HG02943 (cell line): Measurements from ENCODE around the gene HES2.
"Not testable (repeated sequence)": the region's sequence is repeated elsewhere in the genome, so short reads cannot be mapped to it uniquely, and the experiment has no call there.

Experiments
- ATAC-seq: cut with Tn5 transposase; IDR thresholded peaks from one replicate; pipeline ENCODE4 v1.9.1; 2021; ENCODE audit warnings: mild to moderate bottlenecking, low read depth, moderate library complexity; ENCODE audit not compliant: unreplicated experiment

HES2 gene

DNA sequence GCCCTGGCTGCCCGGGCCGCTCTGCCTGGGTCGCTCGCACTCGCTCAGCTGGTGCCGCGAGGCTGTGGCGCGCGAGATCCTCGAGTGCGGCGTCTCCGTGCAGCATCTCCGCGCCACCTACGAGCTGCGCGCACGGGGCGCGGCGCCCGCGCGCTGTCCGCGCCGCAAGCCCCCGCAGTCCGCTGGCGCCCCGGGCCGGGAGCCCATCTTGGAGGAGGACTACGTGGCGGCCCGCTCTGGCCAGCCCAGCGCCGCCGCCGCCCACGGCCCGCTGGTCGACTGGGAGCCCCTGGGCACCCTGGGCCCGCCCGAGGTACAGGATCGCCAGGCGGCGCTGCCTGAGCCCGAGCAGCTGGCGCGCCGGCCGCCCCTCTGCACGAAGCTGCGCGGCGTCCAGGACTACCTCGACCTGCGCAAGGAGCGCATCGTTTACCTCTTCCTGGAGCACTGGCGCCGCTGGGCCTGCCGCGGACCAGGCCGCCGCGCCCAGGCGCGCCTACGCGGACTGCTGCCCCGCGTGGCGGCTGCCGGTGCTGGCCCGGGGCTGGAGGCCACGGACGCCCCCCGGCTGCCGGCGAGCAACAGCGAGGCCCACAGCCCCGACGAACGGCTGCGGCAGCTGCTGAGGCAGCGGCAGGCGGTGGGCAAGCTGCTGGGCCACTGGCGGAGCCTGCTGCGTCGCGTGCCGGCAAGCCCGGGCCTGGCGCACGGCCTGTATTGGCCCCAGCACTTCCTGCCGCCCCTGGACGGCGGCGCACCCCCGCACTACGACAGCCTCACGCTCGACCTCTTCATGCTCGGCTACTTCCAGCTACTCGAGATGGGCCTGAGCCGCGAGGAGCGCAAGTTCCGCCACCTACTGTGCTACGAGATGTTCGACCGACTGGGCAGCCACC lies 35.4 kb upstream of the HES2 start:
- no peak for ATAC-seq

DNA sequence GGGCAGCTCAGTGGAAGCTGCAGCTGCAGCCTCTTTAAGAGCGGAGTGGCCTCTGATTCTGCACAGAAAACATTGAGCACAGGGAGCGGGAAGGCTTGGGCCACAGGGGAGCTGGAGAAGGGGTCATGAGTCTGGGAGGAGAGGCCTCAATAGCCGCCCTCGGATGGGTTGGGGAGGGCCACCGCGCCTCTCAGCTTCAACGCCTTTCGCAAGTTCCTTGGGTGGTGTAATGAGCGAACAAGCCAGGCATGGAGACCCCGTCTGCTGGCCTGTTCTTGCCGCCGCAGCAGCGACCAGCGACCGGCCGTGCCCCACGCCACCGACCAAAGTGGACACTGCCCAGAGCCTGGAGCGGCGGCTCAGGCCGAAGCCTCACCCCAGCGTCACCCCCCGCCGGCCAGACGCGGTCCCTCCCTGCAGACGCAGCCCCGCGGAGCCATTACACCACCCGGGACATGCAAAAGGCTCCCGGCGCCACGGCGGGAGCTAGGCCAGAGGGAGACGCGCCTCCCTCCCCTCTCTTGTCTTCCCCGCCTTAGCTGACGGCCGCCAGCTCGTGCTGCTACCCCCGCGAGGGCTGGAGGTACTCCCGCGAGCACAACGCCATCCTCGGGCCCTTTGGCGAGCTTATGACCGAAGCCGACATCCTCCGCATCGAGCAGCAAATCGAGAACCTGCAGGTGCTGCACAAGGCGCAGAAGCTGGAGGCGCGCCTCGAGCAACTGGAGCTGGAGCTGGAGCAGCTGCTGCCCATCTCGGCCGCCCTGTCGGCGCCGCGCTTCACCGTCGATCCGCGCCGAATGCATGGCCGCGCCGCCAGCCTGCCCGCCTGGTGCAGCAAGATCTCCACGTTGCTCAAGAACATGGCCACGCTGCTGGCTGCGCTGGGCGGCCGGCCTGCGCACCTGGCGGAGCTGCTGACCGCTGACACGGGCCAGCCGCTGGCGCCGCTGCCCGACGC lies 34.5 kb upstream of the HES2 start:
- ATAC-seq, result not testable (repeated sequence)

DNA sequence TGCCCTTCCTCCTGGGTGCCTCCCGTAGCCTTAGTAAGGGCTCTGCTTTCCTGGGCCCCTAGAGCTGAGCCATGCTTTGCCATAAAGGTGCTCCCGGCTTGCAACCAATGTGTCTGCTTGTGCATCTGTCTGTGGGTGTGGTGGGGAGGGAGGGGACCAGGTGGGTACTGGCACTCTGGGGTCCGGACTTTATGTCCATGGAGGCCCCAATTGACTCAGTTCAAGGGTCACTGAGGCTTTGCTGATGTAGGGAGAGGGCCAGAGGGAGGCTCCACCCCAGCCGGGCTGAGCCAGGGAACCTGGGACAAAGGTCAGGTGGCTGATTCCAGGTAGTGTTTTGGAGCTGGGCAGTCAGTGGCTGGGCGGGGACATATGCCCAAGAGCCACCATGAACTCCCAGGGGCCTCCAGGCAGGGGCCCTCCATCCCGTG lies 31.2 kb upstream of the HES2 start:
- no peak for ATAC-seq

DNA sequence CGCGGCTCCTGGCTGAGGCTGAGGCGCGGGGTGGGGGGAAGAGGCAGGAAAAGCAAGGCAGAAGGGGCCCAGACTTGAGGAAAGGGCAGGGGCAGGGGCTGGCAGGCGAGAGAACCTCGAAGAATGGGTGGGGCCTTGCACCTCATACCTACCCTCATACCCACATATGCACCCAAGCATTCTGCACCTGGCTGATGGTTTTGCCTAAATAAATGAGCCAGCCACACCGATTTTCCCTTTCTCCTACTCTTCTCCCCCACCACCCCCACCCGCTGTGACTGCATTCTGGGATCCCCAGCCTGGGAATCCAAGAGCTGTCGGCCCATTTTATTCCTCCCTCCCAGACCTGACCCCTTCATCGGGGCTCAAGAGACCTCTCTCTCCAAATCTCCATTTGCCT lies 30.8 kb upstream of the HES2 start:
- not testable (repeated sequence) for ATAC-seq

DNA sequence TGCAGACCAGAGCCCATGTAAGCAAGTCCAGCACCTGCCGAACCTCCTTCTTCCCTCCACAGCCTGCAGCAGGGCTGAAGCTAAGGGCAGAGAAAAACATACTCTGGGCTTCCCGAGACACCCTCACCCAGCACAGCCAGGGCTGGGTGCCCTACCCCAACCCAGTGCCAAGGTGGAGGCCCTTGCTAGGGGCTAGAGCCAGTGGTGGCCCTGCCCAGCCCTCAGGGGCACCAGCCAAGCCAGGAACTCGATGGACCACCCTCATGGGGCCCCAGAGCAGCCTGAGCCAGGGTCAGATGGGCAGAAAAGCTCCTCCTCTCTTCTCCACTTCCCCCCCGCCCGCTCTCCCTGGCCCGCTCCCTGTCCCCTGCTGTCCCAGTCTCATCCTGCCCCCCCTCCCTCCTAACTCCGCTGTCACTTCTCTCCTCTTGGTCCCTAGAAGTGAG lies 30.3 kb upstream of the HES2 start:
- ATAC-seq, result no peak

DNA sequence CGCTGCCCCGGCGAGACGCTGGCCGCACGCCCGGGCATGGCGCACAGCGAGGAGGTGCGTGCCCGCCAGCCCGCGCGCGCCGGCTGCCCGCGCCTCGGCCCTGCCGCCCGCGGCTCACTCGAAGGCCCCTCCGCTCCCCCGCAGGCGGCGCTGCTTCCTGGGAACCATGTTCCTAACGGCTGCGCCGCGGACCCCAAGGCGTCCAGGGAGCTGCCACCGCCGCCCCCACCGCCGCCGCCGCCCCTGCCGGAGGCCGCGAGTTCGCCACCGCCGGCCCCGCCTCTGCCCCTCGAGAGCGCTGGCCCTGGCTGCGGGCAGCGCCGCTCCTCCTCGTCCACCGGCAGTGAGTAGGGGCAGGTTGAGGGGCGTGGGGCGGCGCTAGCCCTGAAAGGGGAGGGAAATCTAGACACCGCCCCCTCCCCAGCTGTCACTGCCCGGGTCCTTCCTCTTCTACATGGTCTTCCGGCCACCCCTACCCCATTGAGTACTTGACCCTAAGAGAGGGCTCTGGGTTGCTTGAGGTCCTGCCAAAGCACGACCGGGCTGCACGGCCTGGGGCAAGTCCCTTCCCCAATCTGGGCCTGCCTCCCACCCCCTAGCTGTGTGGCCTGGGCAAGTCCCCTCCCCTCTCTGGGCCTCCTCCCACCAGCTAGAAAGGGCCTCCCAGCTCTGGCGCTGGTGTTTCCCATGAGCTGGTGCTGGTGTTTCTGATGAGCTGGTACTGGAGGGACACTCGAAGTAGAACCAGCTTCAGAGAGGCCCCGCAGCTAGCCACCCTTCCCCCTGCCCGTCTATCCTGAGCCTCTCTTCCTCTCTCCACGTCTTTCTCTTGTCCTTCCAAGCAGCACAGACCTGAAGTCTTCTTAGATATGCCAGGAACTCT lies 29.3 kb upstream of the HES2 start:
- ATAC-seq, result no peak

DNA sequence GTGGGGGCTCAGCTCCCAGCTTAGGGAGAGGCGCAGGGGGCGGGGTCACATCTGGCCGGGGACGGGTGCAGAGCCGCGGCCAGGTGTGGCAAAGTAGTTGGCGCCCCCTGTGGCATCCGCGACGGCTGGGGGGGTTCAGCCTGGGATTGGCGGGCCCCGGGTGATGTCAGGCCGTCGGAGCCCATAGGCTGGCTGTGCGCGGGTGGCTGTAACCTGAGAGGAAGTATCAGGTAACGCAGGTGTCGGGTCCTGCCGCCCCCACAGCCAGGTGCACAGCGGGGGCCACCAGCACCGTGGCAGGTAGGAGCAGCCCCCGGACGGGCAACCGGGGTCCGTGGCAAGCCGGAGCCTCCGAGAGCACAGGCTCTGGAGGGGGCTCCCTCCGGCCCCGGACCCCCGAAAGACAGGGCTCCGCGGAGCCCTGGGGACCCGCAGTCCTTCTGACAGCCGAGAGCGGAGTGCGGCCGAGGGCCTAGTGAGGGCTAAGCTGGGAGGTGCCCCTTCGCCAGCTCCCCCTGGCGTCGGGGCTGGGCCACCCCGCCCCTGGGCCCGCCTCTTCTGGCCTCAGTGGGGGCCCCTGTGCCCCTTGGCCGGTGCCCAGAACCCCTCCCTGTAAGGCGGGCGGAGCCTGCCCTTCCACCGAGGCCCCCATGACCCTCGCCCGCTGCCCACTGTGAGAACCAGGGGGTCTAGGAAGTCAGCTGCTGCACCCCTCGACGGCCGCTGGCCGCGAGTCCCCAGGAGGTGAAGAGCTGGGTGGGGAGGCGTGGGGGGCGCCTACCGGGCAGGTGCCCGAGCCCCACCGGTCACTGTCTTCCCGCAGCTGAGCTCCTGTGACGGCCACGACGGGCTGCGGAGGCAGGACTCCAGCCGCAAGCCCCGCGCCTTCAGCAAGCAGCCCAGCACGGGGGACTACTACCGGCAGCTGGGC lies 28.4 kb upstream of the HES2 start:
- ATAC-seq, result no peak

DNA sequence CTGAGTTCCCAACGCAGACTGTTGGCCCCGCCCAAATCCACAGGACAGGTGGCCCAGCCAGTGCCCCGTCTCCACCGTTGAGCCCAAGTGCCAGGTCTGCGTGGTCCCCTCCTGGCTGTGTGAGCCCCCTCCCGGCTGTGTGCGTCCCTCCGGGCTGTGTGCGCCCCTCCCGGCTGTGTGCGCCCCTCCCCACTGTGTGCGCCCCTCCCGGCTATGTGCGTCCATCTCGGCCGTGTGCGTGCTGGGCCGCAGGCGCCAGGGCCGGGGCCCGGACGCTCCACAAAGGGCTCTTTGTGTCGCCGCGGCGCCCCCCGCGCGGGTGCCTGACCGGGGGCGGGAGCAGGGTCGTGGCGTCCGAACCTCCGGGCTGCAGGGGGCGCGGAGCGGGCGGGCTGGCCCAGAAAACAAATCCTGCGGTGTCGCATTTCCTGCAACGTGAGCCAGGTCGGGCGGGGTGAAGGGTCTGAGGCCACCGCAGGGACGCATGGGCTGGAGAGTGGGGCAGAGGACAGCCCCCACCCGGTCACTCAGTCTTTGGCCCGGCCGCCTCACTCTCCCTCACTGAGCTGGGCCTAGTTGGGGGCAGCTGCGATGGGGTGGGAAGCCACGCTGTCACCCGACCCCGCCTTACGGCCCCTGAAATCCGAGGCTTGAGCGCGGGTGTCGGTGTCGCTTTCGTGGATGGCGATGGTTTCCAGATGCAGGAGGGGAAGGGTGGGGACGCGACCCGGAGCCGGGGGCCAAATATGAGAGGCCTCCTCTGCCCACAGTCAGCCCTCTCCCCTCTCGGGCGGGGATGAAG lies 27.5 kb upstream of the HES2 start:
- ATAC-seq, result no peak

DNA sequence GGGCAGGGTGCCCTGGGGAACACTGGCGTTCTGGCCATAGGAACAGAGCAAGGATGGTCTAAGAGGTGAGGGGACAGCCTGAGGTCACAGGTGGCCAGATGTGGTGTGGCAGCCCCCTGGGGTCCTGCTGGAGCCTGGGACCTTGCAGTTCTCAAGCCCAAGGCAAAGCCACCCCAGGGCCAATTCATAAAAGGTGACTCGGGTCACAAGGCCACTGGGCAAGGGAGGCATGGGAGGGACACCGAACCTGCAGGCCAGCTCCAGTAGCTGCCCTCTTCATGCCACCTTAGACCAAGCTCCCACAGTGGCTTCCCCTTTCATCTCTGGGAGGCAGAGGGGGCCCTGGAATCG lies 26.9 kb upstream of the HES2 start:
- ATAC-seq, result no peak

DNA sequence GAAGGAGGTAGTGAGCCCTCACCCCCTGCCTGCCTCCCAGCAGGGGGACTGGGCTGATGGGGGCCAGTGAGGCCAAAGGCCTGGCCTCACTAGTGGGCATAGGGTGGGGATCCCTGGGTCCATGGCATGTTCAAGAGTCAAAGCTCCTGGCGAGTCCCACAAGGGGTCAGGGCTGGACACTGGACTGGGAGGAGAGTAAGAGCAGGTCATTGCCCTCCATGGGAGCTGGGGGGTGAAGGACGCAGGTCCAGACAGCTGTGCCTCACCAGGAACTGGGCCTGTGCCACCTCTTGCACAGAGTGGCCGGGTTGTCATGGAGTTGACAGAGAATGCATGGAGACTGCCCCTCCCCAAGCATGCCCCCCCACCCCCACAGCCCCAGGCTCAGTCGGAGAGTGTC lies 26.2 kb upstream of the HES2 start:
- ATAC-seq, result not testable (repeated sequence)

DNA sequence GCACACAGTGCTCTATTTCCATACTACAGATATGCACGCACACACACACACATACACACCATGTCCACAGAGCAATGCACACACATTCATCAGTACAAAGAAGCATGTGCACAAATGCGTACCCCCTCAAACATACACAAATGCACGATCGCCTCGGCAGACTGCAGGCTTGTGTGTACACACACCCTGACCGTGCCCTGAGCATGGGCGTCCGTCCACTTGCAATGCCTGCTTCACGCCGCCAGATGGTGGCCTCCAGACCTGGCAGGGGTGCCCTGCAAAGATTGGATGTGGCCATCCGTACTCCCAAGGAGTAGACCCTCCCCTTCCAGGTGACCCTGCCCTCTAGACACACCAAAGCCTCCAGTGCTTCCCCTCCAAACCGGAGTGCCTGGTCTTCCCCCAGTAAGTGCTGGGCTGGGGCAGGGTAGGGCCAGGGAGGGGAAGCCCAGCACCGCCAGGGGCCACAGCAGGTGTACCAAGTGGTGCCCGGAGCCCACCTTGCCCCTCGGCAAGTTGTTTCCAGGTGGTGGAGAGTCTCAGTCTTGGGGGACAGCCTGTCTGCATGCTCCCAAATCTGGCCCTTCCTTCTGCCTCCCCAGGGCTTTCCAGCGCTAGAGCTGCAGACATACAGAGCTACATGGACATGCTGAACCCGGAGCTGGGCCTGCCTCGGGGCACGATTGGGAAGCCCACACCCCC lies 25.5 kb upstream of the HES2 start:
- no peak for ATAC-seq

DNA sequence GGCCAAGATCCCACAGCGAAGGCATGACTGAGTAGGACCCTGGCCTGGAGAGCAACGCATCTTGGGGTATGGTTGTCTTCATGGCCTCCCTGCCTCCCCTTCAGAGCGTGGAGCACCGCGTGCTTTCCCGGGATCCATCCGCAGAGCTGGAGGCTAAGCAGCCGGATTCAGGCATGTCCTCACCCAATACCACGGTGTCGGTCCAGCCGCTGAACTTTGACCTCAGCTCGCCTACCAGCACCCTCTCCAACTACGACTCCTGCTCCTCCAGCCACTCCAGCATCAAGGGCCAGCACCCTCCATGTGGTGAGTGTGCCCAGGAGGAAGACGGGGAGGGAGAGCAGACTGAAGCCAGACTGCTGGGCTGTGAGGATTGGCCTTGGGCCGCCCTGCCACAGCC lies 24.7 kb upstream of the HES2 start:
- ATAC-seq, result no peak

DNA sequence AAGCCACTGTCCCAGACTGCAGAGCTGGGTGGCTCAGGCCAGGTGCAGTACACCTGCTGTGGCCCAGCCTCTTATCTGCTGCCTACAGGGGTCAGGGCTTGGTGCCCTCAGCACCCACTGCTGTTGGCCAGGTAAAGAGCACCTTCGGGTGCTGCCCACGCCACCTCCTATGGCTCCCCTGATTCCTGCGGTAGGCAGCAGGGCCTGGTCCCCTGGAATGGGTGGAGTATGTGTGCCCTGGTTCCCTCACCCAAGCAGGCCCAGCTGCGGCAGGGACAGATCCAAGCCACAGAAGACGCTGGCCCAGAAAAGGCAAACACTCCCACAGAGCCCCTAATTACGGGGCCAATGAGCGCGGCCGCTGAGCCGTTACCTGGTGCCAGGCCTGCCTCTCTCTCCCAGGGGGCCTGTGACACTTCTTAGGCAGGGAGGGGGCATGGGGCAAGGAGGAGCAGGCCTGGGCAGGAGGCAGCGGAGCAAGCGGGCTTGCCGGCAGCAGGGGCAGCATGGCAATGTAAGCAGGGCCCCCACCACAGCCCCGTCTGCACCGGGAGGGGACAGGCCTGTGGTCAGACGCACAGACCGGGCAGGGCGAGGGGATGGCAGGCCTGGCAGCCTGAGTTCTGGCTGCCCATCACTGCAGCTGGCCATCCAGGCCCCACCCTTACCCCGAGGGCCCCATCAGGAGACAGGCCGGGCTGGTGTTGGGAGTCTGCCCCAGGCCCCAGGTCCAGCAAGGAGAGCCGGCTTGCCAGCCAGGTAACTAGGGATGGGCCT lies 23.8 kb upstream of the HES2 start:
- ATAC-seq, result no peak

DNA sequence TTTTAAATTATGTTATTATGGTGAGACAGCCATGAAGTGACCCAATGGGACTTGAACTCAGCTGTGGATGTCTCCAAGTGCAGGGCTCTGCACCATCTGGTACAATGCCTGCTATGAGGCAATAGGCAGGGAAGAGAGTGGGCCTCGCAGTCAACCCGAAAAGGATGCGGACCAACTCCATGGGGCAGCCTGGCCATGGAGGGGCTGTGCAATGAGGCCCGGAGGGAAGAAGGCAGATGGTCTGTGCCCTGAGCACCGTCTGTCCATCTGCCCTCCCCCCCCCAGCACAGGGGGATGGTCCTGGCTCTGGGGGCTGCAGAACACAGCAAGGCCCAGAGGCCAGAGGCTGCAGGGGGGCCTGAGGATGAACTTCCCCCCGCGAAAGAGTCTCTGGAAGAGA lies 21.9 kb upstream of the HES2 start:
- no peak for ATAC-seq

DNA sequence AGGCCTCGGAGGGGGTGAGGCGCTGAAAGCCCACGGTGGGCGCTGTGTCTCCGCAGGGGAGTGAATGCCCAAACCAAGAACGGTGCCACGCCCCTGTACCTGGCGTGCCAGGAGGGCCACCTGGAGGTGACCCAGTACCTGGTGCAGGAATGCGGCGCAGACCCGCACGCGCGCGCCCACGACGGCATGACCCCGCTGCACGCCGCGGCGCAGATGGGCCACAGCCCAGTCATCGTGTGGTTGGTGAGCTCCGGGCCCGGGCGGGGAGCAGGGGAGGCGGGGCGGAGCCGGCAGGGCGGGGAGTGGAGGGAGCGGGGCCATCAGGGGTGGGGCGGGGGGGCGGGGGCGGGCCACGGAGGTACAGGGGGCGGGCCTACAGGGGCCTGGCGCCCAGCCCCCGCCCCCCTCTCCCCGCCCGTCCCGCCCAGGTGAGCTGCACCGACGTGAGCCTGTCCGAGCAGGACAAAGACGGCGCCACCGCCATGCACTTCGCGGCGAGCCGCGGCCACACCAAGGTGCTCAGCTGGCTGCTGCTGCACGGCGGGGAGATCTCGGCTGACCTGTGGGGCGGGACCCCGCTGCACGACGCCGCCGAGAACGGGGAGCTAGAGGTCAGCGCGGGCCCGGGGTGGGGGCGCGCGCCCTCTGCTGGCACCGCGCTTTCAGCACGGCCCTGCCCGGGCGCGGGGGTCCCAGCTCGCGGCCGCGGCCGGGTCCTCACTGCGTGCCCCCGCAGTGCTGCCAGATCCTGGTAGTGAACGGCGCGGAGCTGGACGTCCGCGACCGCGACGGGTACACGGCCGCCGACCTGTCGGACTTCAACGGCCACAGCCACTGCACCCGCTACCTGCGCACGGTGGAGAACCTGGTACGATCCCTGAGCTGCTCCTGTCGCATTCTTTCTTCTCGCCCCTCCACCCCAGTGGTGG lies 20.7 kb upstream of the HES2 start:
- ATAC-seq, result no peak

DNA sequence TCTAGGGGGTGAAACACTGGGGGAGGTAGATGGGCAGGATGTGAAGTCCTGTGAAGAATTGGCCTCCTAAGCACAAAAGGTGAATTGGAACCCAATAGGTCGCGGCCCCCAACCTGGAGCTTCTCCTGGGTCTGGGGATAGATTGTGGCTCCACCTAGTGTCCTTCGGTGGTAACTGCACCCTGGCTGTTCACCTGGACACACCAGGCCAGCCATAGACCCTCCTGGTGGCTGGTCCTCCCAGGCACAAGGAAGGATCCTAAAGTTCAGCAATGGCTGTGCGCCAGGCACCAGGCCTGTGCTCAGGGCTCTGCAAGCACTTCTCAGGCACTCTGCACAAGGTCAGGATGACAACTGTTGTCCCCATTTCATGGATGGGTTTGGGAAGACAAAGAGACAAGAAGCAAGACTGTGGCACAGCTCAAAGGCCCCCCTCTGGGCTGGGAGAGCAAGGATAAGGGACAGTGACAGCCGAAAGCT lies 18.4 kb upstream of the HES2 start:
- ATAC-seq, result peak; percentile 56
